Endothelial cell of umbilical vein (primary cell): ENCODE results near the gene AK5. TPM values are rescaled to one million over a fixed set of nuclear protein-coding genes. Genes with fewer than 3 reads are reported as not detected.

Experiments used
- BruUV-seq: library from RNA; stranded (reverse); fragments of 400-500 nt; replicated peaks from 2 replicates; lab custom pipeline; 2021; lab: Mats Ljungman, UMichigan
- CTCF ChIA-PET: fragments of 300-600, 350-600 bp; sonication (Branson Sonifier 250); formaldehyde crosslinking; loops from one replicate; lab custom pipeline; 2021; ENCODE audit warnings: antibody characterized with exemption, inconsistent platforms; lab: Charles Lee
- POLR2A ChIA-PET: fragments of 300-600, 350-600 bp; sonication (Branson Sonifier 250); formaldehyde crosslinking; loops from one replicate; lab custom pipeline; 2021; ENCODE audit warnings: antibody characterized with exemption, inconsistent platforms; lab: Charles Lee
- DNase-seq: peaks from one replicate; pipeline ENCODE4 v3.0.0-alpha.2; 2011; ENCODE audit warnings: low read depth, low spot score
- FAIRE-seq: peaks from 2 replicates; lab custom pipeline; 2011; peaks lifted over from hg19 to GRCh38; lab: Jason Lieb, UNC
- H2AFZ ChIP-seq: 2 replicates; pipeline ENCODE4 v1.6.0; 2012; ENCODE audit warnings: low read depth, low read length, control low read depth, inconsistent platforms
- H3K27ac ChIP-seq: 2 replicates; pipeline ENCODE4 v1.5.1; 2011; ENCODE audit warnings: low read depth, mild to moderate bottlenecking, control low read depth, low read length, moderate library complexity; ENCODE audit not compliant: insufficient read depth
- H3K27me3 ChIP-seq, 2 experiments: 2 replicates each; pipeline versions ENCODE4 v1.6.0 to v1.6.1; 2011; ENCODE audit warnings: low read length in 2 of 2, mixed read lengths in 1 of 2; ENCODE audit not compliant: control insufficient read depth in 2 of 2, insufficient read depth in 2 of 2
- H3K36me3 ChIP-seq, 2 experiments: 2 replicates in 1 of 2; 3 replicates in 1 of 2; pipeline ENCODE4 v1.5.1; 2011; ENCODE audit warnings: low read length in 2 of 2, mild to moderate bottlenecking in 1 of 2, moderate library complexity in 1 of 2; ENCODE audit not compliant: control insufficient read depth in 2 of 2, insufficient read depth in 2 of 2; ENCODE audit errors: extremely low read depth in 1 of 2
- H3K4me1 ChIP-seq: 3 replicates; pipeline ENCODE4 v1.5.1; 2011; ENCODE audit warnings: mild to moderate bottlenecking, low read length; ENCODE audit not compliant: control insufficient read depth, insufficient read depth; ENCODE audit errors: extremely low read depth
- H3K4me2 ChIP-seq: 2 replicates; pipeline ENCODE4 v1.6.1; 2011; ENCODE audit warnings: low read length, control low read depth, mixed read lengths; ENCODE audit not compliant: insufficient read depth
- H3K4me3 ChIP-seq, 3 experiments: fragments of 200-600 bp in 1 of 3; sonication (generic), shearing (Covaris generic) in 1 of 3; replicated peaks in 1 of 3; 2 replicates each; pipeline ENCODE4 v1.5.1; 2011 to 2016; ENCODE audit warnings: control low read depth in 3 of 3, low read length in 3 of 3, mild to moderate bottlenecking in 2 of 3, inconsistent platforms in 1 of 3, low read depth in 1 of 3, moderate library complexity in 1 of 3; ENCODE audit not compliant: insufficient read depth in 1 of 3
- H3K79me2 ChIP-seq: 2 replicates; pipeline ENCODE4 v1.6.0; 2012; ENCODE audit warnings: low read length, inconsistent platforms; ENCODE audit not compliant: control insufficient read depth, insufficient read depth
- H3K9ac ChIP-seq: replicated peaks from 2 replicates; pipeline ENCODE3; 2011; ENCODE audit warnings: low read length, control low read depth; ENCODE audit not compliant: insufficient read depth; ENCODE audit errors: extremely low read depth
- H3K9me1 ChIP-seq: replicated peaks from 3 replicates; pipeline ENCODE4 v1.6.0; 2011; ENCODE audit warnings: mild to moderate bottlenecking, low read length; ENCODE audit not compliant: control insufficient read depth, insufficient read depth; ENCODE audit errors: extremely low read depth
- H3K9me3 ChIP-seq: replicated peaks from 2 replicates; pipeline ENCODE4 v1.5.1; 2012; ENCODE audit warnings: low read length, inconsistent platforms; ENCODE audit not compliant: control insufficient read depth, insufficient read depth
- H4K20me1 ChIP-seq: replicated peaks from 2 replicates; pipeline ENCODE3; 2011; ENCODE audit warnings: mild to moderate bottlenecking, low read length; ENCODE audit not compliant: control insufficient read depth, insufficient read depth; ENCODE audit errors: extremely low read depth
- EZH2 ChIP-seq: IDR thresholded peaks from 2 replicates; pipeline ENCODE4 v1.6.1; 2012; ENCODE audit warnings: borderline replicate concordance, low read depth, mild to moderate bottlenecking, moderate library complexity, low read length, inconsistent platforms; ENCODE audit not compliant: severe bottlenecking
- FOS ChIP-seq: IDR thresholded peaks from 2 replicates; pipeline ENCODE4 v1.6.1; 2011; ENCODE audit warnings: mild to moderate bottlenecking, low read length, moderate library complexity, borderline replicate concordance; ENCODE audit not compliant: insufficient read depth
- GATA2 ChIP-seq: IDR thresholded peaks from 2 replicates; pipeline ENCODE4 v1.7.0; 2011; ENCODE audit warnings: low read depth, mild to moderate bottlenecking, moderate library complexity, mixed read lengths, low read length; ENCODE audit not compliant: insufficient read length, insufficient read depth
- JUN ChIP-seq: IDR thresholded peaks from 2 replicates; pipeline ENCODE4 v1.6.1; 2011; ENCODE audit warnings: borderline replicate concordance, low read depth; ENCODE audit not compliant: insufficient read length, insufficient read depth
- MYC ChIP-seq: IDR thresholded peaks from one replicate; pipeline ENCODE4 v1.6.1; 2011; ENCODE audit warnings: mild to moderate bottlenecking, low read depth, low read length
- POLR2A ChIP-seq: IDR thresholded peaks from 2 replicates; pipeline ENCODE4 v1.6.1; 2012; ENCODE audit warnings: low read depth, mild to moderate bottlenecking, control low read depth, low read length
- POLR2AphosphoS5 ChIP-seq: IDR thresholded peaks from 2 replicates; pipeline ENCODE4 v1.6.1; 2012; ENCODE audit warnings: low read depth, mild to moderate bottlenecking, control low read depth, low read length, moderate library complexity; ENCODE audit not compliant: insufficient read depth
- dilution Hi-C: fragments of 300-500 bp; cut with MboI; formaldehyde crosslinking; loops from one replicate; pipeline ENCODE4 v1.15.0; 2019; ENCODE audit warnings: low sequenced_read_pairs; ENCODE audit not compliant: extremely low pct_ligation_motif_present
- intact Hi-C: fragments of 100-400 bp; cut with micrococcal nuclease; formaldehyde crosslinking; loops from one replicate; pipeline ENCODE4 v1.10.0; 2022
- polyA plus RNA-seq, 4 experiments: library from polyadenylated mRNA; depleted of rRNA in 3 of 4; stranded (reverse) in 3 of 4; unstranded in 1 of 4; fragments of >200 nt; gene quantifications; 2 replicates each; pipeline versions ENCODE4 v1.2.1 to v1.2.3, GENCODE V29; 2011 to 2012; ENCODE audit warnings: missing spikeins in 1 of 4
- total RNA-seq: library from RNA; stranded (reverse); gene quantifications from 2 replicates; pipeline ENCODE4 v1.2.3, GENCODE V29; 2021
- TF ChIP-seq, protein P1 (sequence below): IDR thresholded peaks from 2 replicates; pipeline ENCODE4 v1.6.1; 2011; ENCODE audit not compliant: insufficient read depth, insufficient read length
- TF ChIP-seq, protein P2 (sequence below), 2 donors: IDR thresholded peaks; 1 replicate in 1 of 2; 2 replicates in 1 of 2; pipeline ENCODE4 v1.5.1; 2011; ENCODE audit warnings: low read length in 2 of 2, mild to moderate bottlenecking in 2 of 2, moderate library complexity in 2 of 2, control low read depth in 1 of 2, inconsistent platforms in 1 of 2, low read depth in 1 of 2; ENCODE audit not compliant: insufficient read depth in 1 of 2; ENCODE audit errors: extremely low read depth in 1 of 2

The AK5 gene
- total and polyA plus RNA-seq, 2 donors (not counting 3 experiments of a cell fraction or from before 2014, with no cell fraction given): 5.0 to 7.5 TPM

DNA sequence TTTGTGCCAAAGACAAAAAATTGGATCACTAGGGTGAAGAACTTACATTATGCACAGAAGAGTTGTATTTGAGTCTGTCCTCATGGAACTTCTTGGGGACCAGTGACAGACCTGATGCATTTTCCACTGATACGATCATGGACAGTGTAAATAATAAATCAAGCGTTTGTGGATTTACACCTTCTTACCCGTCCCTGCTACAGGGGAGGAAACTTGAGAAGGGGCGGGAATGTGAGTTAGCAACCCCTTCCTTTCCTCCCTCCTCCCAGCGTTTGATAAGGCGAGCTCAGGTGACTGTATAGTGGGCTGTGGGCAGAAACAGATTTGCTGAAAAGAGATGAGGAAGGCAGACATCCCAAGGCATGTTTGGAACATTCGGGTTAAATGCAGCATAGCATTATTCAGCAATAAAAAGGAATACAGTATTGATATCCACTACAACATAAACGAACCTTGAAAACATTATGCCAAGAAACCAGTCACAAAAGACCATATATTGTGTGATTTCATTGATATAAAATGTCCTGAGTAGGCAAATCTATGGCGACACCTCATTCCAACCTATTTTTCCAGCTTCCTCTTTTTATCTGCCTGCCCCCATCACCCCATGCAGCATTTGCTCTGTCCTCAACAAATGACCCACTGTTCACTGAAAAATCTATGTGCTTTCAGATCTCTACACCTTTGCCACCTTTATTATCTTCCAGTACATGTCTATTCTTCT is 271.9 kb downstream of the AK5 start:
- Histone ChIP-seq H3K4me2 (no peak overlapping the region), H3K9me3 (no peaks in the 10 kb centered on the region), H3K79me2 (no peaks in the 10 kb centered on the region), H3K9me1 (no peaks in the 10 kb centered on the region), H3K36me3 (peaks cover 0 to 1% of the 10 kb centered on the region in 2 experiments), H4K20me1 (no peaks in the 10 kb centered on the region), H3K27me3 (no peaks in the 10 kb centered on the region), H3K4me1 (peaks cover 14% of the 10 kb centered on the region), H3K9ac (no peak overlapping the region), H3K4me3 (no peak overlapping the region), H2AFZ (no peak overlapping the region), H3K27ac (no peak overlapping the region)
- DNase-seq (no peak), FAIRE-seq (no peak)
- TF ChIP-seq FOS (no peak), JUN (no peak), MYC (no peak), POLR2AphosphoS5 (no peak), GATA2 (no peak), EZH2 (no peak), POLR2A (no peak)
- TF ChIP-seq, protein P1, sequence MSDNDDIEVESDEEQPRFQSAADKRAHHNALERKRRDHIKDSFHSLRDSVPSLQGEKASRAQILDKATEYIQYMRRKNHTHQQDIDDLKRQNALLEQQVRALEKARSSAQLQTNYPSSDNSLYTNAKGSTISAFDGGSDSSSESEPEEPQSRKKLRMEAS: no peak
- TF ChIP-seq, protein P2, sequence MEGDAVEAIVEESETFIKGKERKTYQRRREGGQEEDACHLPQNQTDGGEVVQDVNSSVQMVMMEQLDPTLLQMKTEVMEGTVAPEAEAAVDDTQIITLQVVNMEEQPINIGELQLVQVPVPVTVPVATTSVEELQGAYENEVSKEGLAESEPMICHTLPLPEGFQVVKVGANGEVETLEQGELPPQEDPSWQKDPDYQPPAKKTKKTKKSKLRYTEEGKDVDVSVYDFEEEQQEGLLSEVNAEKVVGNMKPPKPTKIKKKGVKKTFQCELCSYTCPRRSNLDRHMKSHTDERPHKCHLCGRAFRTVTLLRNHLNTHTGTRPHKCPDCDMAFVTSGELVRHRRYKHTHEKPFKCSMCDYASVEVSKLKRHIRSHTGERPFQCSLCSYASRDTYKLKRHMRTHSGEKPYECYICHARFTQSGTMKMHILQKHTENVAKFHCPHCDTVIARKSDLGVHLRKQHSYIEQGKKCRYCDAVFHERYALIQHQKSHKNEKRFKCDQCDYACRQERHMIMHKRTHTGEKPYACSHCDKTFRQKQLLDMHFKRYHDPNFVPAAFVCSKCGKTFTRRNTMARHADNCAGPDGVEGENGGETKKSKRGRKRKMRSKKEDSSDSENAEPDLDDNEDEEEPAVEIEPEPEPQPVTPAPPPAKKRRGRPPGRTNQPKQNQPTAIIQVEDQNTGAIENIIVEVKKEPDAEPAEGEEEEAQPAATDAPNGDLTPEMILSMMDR (IDR thresholded peaks at IDR 0.05; ENCODE audit: extremely low read depth in 1 of 2, insufficient read depth in 1 of 2, low read depth in 1 of 2, low read length in 2 of 2): no peak
- intact Hi-C loops: no loop called here
- ChIA-PET POLR2A (no interaction called here), CTCF (interaction anchor here (0.6 to 1.8 kb wide), 2 partner anchors 17 to 67 kb away, joined by 3 to 6 read pairs; no protein-coding TSS in a partner anchor)
- BruUV-seq: no TSS peak
- dilution Hi-C loops: no loop called here
